Lower leg skin (tissue), 4 donors: ENCODE measurements around the gene MAPKAPK3. TPM values are rescaled to one million over a fixed set of nuclear protein-coding genes. Genes with fewer than 3 reads are reported as not detected.
"Not testable (repeated sequence)": the region's sequence is repeated elsewhere in the genome, so short reads cannot be mapped to it uniquely, and the experiment has no call there.

ENCODE experiments used
- DNase-seq, 2 donors: peaks; one replicate each; pipeline ENCODE4 v3.0.0-alpha.2; 2019; ENCODE audit warnings: low spot score in 2 of 2
- H3K4me3 ChIP-seq: fragments of 200-600 bp; sonication (generic); 2 replicates; pipeline ENCODE4 v1.5.1; 2017; ENCODE audit warnings: mild to moderate bottlenecking, low read depth; ENCODE audit not compliant: poor library complexity, severe bottlenecking
- CTCF ChIP-seq, 3 donors: fragments of 450-650 bp; IDR thresholded peaks; one replicate each; pipeline ENCODE4 v1.5.1; 2016; ENCODE audit warnings: antibody characterized with exemption in 3 of 3, mild to moderate bottlenecking in 3 of 3, moderate library complexity in 2 of 3
- POLR2A ChIP-seq, 2 donors: fragments of 450-650 bp; IDR thresholded peaks; one replicate each; pipeline ENCODE4 v1.6.1; 2016 to 2017; ENCODE audit warnings: antibody characterized with exemption in 2 of 2, mild to moderate bottlenecking in 1 of 2, moderate library complexity in 1 of 2
- WGBS, 2 donors: methylation state at CpG; one replicate each; pipeline ENCODE4 v1.1.5; 2018; 5-methylcytosine and 5-hydroxymethylcytosine counted together
- intact Hi-C: fragments of 100-400 bp; cut with DNase I; formaldehyde crosslinking; loops from one replicate; pipeline ENCODE4 v1.15.0; 2023; ENCODE audit warnings: low total_unique reads
- total RNA-seq, 4 donors: library from RNA; depleted of rRNA; stranded (reverse); fragments of >200 nt; gene quantifications; one replicate each; pipeline ENCODE4 v1.1.0, GENCODE V29; 2016

MAPKAPK3 gene
- total RNA-seq, 4 donors from 2014 or later, result 65.2 to 128 (median 91.7) TPM

GRCh38 chr3:50674349-50675178 lies 57.6 kb downstream of the MAPKAPK3 start, which contains the start of gene DOCK3:
DOCK3 (plus strand) TSS chr3:50674927; CDS start chr3:50675264, 337 bp downstream.
- peak in 1 of 2 donors; percentile 87 for DNase-seq
- intact Hi-C loops, result no loop called here
- TF ChIP-seq POLR2A (IDR thresholded peaks at IDR 0.05) (no peak), CTCF (IDR thresholded peaks at IDR 0.05) (no peak)
- 12 to 17% methylated on average over 21 to 26 of the region's 89 CpGs for WGBS, 2 donors
- H3K4me3 ChIP-seq, result peak within 1 kb of the TSS; percentile 26

DNA sequence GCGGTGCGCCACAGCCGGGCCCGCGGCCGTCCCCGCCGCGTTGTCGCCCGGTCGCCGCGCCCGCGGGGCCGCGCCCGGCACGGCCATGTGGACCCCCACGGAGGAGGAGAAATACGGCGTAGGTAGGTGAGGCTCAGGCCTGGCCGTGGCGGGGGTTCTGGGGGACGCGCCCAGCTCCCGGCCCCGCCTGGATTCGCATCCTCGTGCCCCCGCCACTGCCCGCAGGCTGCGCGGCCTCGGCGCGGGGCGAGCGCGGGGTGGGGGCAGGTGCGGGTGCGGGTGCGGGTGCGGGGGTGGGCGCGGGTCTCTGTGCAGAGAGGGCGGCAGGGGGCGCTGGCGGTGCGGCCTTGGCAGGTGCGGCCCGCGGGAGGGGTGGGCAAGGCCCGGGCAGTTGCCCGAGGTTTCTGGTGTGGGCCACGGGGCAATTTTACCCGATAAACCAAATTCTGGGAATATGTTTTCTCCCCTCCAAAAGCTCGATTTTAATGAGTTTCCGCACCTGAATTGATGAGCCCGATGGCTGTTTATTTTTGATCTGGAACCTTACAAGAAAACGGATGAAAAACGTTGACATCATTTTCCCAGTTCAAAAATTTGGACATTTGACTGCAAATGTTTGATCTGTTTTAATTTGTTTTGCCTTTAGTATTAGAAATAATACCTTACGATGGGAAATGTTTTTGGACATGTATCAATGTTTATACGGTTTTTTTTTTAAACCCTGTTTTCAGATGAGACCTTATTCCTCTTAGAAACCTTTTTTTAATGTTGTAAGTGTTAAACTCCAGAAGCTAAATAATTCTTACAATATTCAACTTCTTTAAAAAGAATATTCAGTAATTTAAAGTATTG lies 58.5 kb downstream of the MAPKAPK3 start:
- no peak for TF ChIP-seq CTCF (IDR thresholded peaks at IDR 0.05)
- TF ChIP-seq POLR2A (IDR thresholded peaks at IDR 0.05), result no peak
- peak overlapping the region; percentile 26 for H3K4me3 ChIP-seq
- peak in 1 of 2 donors; percentile 80 for DNase-seq
- intact Hi-C loops, result no loop called here
- WGBS, 2 donors, result 7 to 8% methylated on average over 18 to 23 of the region's 65 CpGs

DNA sequence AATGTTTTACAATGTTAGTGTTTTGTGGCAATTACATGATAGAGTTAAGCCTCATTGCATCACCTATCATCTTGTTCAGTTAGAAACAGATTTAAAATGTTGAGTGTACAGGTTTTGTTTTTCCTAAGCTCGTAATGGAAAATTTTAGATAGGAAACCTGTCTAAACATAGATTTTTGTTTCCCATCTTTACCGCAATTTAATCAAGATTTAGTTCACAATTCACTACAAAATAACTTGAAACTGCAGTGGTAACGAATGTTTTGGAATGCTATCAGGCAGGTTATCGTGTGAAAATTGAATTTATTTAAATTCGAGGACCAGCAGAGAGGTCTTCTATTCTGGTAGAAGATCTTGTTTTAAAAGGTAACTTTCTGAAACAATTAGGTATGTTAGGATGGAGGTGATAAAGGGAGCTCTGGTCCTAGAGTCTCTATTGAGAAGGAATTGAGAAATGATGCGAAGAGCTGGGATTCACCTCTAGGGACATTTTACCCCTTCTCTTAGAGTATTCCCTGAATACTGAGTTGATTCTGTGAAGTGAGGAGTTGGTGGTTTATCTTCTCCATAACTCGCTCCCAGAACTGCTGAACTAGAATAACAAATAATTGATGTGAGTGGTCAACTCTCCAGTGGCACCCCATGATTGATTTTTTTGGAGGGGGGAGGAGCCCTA lies 59.2 kb downstream of the MAPKAPK3 start:
- 78 to 79% methylated on average over 7 of the region's 7 CpGs for WGBS, 2 donors
- TF ChIP-seq CTCF (IDR thresholded peaks at IDR 0.05), result no peak
- DNase-seq, result no peak
- no peak overlapping the region for H3K4me3 ChIP-seq
- intact Hi-C loops, result no loop called here

GRCh38 chr3:50687127-50687751 lies 70.3 kb downstream of the MAPKAPK3 start:
- WGBS, 2 donors, result 75% methylated on average over 7 of the region's 7 CpGs
- no peak for DNase-seq
- TF ChIP-seq CTCF (IDR thresholded peaks at IDR 0.05) (no peak), POLR2A (IDR thresholded peaks at IDR 0.05) (no peak)
- H3K4me3 ChIP-seq, result no peak overlapping the region
- intact Hi-C loops, result no loop called here

- intact Hi-C loops, result no loop called here
- DNase-seq, result no peak
- 83 to 87% methylated on average over 2 of the region's 2 CpGs for WGBS, 2 donors
- TF ChIP-seq CTCF (IDR thresholded peaks at IDR 0.05) (no peak), POLR2A (IDR thresholded peaks at IDR 0.05) (no peak)
- H3K4me3 ChIP-seq, result no peak overlapping the region
Observed at GRCh38 chr3:50687916-50688315, 71.0 kb downstream of the MAPKAPK3 start.

DNA sequence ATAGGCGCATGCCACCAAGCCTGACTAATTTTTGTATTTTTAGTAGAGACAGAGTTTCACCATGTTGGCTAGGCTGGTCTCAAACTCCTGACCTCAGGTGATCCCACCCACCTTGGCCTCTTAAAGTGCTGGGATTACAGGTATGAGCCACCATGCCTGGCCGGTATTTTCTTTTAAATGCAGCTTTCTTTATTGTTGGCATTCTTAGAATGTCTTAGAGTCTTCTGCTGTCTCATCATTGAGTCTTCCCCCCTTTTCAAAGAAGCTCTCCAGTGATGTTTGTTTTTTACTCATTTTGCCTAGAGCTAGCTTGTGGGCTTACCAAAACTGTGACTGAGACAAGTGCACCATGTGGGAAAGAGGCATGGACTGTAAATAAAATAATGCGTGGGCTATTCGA lies 71.7 kb downstream of the MAPKAPK3 start:
- H3K4me3 ChIP-seq, DNase-seq, intact Hi-C loops: not testable (repeated sequence)
- WGBS, 2 donors, result 79 to 83% methylated on average over 4 of the region's 4 CpGs
